ENCODE data around the gene TSPY4.
"Not testable (repeated sequence)": the region's sequence is repeated elsewhere in the genome, so short reads cannot be mapped to it uniquely, and the experiment has no call there.

The TSPY4 gene

GRCh38 chrY:9337164-9337563, at the start of gene TSPY4:
TSPY4 (plus strand) TSS chrY:9337464; CDS start chrY:9337510, 46 bp downstream.
- in situ Hi-C loops (cut with HindIII; ENCODE audit: low sequenced_read_pairs) = not testable (repeated sequence)

- in situ Hi-C loops (cut with HindIII; ENCODE audit: low sequenced_read_pairs) = no loop called here
These were observed 16.3 kb upstream of the TSPY4 start for GRCh38 chrY:9320996-9321395.

GRCh38 chrY:9357497-9357896, 20.2 kb downstream of the TSPY4 start, which contains the start of gene TSPY8:
TSPY8 (plus strand) TSS chrY:9357797; CDS start chrY:9357843, 46 bp downstream.
- in situ Hi-C loops (cut with HindIII; ENCODE audit: low sequenced_read_pairs) = not testable (repeated sequence)
